DMS 273 treated with DMSO at 0.1 percent for 48 hours (cell line): ENCODE measurements around the gene SMIM45.
"Not testable (repeated sequence)": the region's sequence is repeated elsewhere in the genome, so short reads cannot be mapped to it uniquely, and the experiment has no call there.

Source experiments
- DNase-seq: peaks from one replicate; lab custom pipeline; 2025; lab: John Stamatoyannopoulos, UW

Gene SMIM45

GRCh38 chr22:41935015-41935351 lies 17.0 kb upstream of the SMIM45 start:
- DNase-seq: no peak

- DNase-seq: no peak
Observed at GRCh38 chr22:41935509-41935908, 16.4 kb upstream of the SMIM45 start.

GRCh38 chr22:41936894-41937169 lies 15.1 kb upstream of the SMIM45 start:
- DNase-seq: no peak

DNA sequence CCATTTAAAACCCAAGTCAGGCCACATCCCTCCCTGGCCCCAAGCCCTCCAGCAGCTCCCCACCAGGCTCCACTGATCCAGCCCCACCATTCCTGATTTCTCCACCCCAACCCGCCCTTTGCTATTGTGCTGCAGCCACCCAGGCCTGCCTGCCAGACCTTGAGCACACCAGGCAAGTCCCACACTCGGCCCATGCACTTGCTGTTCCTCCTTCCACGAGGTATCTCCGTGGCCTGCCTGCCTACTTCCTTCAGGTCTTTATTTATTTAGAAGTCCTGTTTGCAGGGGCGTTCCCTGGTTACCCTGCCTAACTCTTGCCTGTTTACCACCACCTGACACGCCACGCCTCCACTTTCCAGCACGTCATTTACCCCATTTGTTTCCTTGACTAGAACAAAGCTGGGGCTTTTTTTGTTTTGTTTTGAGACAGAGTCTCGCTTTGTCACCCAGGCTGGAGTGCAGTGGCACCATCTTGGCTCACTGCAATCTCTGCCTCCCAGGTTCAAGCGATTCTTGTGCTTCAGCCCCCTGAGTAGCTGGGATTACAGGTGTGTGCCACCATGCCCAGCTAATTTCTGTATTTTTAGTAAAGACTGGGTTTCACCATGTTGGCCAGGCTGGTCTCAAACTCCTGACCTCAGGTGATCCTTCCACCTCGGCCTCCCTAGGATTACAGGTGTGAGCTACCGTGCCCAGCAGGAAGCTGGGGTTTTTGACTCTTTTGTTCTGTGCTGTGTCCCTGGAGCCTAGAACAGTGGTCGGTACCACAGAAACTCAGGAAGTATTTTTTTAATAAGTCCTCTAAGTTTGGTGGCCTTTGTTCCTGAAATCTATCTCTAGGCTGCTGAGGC lies 11.7 kb upstream of the SMIM45 start:
- DNase-seq: no peak

GRCh38 chr22:41940832-41941765 lies 10.9 kb upstream of the SMIM45 start:
- DNase-seq: no peak

DNA sequence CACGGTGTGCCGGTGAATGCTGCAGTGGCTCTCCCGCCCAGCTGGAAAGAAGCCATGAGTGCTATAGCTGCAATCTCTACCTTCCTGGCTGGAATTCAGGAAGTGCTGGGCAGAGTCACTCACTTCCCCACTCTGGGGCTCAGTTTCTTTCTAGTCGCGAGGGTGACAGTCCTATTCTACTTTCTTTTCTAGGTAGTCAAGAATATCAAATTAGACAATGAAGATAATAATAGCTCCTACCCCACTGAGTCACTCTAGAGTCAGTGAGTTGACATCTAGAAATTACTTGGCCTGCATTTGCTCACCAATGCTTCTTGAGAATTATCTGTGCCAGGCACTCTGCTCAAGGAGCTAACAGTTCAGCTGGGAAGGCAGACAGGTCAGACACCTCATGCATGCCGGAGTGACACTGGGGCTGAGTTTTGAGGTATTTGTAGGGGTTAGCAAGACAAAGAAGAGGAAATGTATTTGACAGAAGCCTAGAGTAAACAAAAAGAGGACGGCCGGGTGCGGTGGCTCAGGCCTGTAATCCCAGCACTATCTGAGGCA lies 8.2 kb upstream of the SMIM45 start:
- DNase-seq: no peak

GRCh38 chr22:41946629-41947423 lies 5.1 kb upstream of the SMIM45 start, which contains the start of gene CENPM:
Gene CENPM (minus strand): TSS chr22:41947152. CDS start chr22:41947076, 76 bp downstream.
- peak; percentile 86 for DNase-seq

DNA sequence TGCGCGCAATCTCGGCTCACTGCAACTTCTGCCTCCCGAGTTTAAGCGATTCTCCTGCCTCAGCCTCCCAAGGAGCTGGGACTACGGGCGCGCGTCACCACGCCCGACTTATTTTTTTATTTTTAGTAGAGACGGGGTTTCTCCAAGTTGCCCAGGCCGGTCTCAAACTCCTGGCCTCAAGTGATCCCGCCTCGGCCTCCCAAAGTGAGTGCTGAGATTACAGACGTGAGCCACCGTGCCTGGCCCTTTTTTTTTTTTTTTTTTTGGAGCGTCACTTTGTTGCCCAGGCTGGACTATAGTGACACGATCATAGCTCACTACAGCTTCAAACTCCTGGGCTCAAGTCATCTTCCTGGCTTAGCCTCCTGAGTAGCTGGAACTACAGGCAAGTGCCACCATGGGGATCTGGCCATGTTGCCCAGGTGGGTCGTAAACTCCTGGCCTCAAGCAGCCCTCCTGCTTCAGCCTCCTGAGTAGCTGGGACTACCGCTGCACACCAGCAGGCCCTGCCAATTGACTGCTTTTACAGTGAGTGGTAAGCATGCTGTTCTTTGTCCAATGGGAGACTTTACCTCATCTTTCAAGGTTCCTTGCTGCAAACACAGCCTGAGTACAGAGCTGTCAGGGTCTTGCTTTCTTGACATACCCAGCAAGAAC lies 4.4 kb upstream of the SMIM45 start:
- DNase-seq: no peak

GRCh38 chr22:41948142-41948541 lies 3.8 kb upstream of the SMIM45 start:
- DNase-seq: no peak

DNA sequence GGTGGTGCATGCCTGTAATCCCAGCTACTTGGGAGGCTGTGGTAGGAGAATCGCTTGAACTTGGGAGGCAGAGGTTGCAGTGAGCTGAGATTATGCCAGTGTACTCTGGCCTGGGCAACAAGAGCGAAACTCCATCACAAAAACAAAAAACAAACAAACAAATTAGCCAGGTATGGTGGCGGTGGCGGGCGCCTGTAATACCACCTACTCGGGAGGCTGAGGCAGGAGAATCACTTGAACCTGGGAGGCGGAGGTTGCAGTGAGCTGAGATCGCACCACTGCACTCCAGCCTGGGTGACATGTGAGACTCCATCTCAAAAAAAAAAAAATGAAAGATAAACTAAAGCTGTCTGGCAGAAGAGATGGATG lies 3.0 kb upstream of the SMIM45 start:
- not testable (repeated sequence) for DNase-seq

DNA sequence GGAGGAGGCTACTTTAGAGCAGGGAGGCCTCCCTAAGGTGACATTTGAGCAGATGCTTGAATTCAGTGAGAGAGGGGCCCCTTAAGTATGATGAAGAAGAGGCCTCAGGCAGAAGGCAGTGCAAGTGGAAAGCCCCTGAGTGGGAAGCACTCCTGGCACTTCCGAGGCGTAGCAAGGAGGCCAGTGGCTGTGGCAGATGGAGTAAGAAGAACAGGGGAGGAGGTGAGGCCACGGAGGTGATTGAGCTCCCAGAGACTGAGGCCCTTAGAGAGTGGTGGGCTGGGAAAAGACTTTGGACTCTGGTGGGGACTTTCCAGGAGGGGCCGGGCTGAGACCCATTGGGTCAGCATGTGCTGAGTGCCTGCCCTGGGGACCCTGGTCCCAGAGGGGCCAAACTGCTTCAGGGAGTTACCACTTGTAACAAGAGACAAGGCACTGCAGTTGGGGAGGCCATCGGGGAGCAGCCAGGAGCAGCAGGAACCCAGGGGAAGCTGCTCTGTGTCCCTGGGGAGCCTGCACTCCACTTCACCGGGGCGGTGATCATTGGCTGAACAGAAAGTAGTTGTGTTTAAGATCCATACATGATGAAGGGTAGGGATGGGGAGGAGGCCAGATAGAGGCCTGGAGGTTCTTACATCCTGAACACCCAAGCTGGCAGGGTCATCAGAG lies 2.5 kb upstream of the SMIM45 start:
- no peak for DNase-seq

DNA sequence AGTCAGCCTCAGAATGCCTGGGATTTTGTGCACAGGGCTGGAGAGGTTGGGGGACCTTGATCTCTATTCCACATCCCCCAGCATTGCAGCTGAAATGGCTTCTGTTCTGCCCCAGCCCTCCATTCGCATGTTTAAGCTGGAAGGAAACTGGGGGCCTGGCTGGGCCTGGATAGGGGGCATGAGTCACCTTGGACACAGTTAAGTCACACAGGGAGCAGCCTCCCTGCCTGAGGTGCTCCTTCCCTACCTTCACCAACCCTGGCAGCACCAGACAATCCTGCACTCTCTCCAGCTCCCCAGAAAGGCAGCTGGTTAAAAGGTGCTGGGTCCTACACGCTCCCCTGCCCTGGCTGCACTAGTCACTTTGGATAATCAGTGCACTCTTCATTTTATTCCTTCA lies 763 bp downstream of the SMIM45 start:
- DNase-seq: no peak

GRCh38 chr22:41957941-41958556 lies 6.1 kb downstream of the SMIM45 start:
- DNase-seq: no peak

GRCh38 chr22:41963453-41964111 lies 11.6 kb downstream of the SMIM45 start:
- no peak for DNase-seq

DNA sequence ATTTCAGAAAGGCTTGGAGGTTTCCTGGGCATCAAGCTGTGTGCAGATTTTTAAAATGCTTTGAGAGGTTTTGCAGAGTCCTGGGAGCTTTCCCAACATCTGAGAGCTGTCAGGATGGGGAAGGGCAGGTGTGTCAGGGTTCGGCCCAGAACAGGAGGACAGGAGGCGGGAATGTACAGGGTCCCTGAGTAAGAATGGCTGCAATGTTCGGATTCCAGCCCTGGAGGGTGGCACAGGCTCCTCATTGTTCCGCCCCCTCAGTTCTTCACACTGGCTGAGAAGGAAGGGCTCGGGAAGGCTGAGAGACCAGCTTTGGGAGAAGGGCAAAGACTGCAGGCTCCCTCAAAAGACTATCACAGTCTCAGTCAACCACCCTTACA lies 12.2 kb downstream of the SMIM45 start:
- no peak for DNase-seq

DNA sequence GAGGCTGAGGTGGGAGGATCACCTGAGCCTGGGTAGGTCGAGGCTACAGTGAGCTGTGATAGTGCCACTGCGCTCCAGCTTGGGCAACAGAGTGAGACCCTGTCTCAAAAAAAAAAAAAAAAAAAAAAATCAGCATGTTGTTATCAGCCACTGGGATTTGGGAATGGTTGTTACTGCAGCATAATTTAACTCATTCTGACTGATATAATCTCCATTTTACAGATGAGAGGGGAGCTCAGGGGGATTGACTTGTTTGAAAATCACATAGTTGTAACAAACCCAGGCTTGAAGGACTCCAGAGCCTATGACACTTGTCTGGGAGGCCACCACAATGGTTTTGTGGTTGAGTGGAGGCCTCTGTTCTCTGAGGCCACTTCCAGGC lies 14.3 kb downstream of the SMIM45 start:
- DNase-seq: no peak

DNA sequence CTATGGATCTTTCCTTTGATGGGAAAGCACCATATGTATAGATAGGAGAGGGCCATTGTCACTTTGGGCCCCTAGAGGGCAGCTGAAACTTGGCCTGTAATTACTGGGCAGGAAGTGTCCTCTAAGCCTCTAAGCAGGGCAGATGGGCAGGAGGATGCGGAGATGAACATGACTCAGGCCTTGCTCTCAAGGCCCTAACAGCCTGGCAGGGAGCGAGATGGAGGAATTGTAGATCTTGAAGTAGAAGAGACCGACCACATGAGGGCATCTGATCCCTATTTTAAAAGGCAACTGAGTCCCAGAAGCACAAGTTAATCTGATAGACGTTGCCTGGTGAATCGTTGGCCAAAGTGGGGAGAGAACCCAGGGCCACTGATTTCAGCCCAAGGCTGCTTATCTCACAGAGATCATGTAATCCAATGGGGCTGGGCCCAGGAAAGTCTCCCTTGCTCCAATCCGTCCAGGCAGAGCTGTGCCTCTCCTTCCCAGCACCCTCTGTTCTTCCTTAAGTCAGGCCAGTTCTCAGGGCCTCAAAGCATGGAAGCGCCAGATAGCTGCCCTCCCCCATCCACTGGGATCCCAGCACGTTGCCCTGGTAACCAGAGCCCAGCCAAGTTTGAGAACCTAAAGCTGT lies 14.8 kb downstream of the SMIM45 start:
- DNase-seq: peak; percentile 25

DNA sequence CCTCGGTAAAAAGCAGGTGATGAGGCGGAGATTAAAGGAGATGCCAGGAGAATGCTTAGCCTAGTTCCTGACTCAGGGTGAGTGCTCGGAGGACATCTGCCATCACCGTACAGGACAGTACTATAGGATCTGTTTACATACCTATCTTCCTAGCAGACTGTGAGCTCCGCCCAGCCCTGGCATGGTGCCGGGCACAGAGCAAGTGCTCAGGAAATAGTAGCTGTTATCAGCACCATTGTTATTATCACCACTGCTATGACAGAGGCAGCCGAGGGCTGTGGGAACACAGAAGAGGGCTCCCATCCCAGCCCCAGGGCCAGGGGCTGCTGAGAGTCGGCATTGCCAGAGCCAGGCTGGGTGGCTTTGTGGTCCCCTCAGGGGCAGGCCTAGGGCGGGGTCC lies 16.7 kb downstream of the SMIM45 start:
- DNase-seq: no peak

GRCh38 chr22:41969110-41969646 lies 17.2 kb downstream of the SMIM45 start, which contains the start of gene SEPTIN3:
Gene SEPTIN3 (plus strand): TSS chr22:41969443. CDS start chr22:41971493, 2,050 bp downstream.
- no peak for DNase-seq
